ENCODE results near the gene ADGRV1.

GRCh38 chr5:90916947-90917800 lies 358.6 kb downstream of the ADGRV1 start:
- TF ChIP-seq REST (IDR thresholded peaks at IDR 0.05; ENCODE audit: insufficient read depth in 1 of 2, low read depth in 2 of 2, low read length in 2 of 2) (no peak), POLR2AphosphoS5 (IDR thresholded peaks at IDR 0.05; ENCODE audit: low read depth, low read length) (no peak), TAF1 (IDR thresholded peaks at IDR 0.05; ENCODE audit: borderline replicate concordance, insufficient read depth, low read length) (no peak), FOXP2 (optimal IDR thresholded peaks at IDR 0.05; ENCODE audit: borderline replicate concordance, extremely low read depth, extremely low read length, insufficient read depth) (no peak), SIN3A (IDR thresholded peaks at IDR 0.05; ENCODE audit: borderline replicate concordance, insufficient read depth, low read length) (no peak)

Measured in PFSK-1 (cell line).